SK-N-SH (cell line): Measurements from ENCODE around the gene KIF21B.

Source experiments
- CTCF ChIP-seq: fragments of 200-600 bp; sonication (generic); IDR thresholded peaks from 2 replicates; pipeline ENCODE4 v1.6.1; 2017; ENCODE audit warnings: antibody characterized with exemption, mild to moderate bottlenecking, moderate library complexity
- ELF1 ChIP-seq: IDR thresholded peaks from 2 replicates; pipeline ENCODE4 v1.4.0; 2012
- EP300 ChIP-seq, 2 experiments: IDR thresholded peaks; 2 replicates each; pipeline versions ENCODE4 v1.4.0 to v1.6.1; 2012; ENCODE audit warnings: borderline replicate concordance in 1 of 2, low read depth in 1 of 2, low read length in 1 of 2
- FOXM1 ChIP-seq: IDR thresholded peaks from 2 replicates; pipeline ENCODE4 v1.4.0; 2012; ENCODE audit warnings: low read depth, mild to moderate bottlenecking
- MAX ChIP-seq: IDR thresholded peaks from 2 replicates; pipeline ENCODE4 v1.4.0; 2012; ENCODE audit warnings: low read depth
- RFX5 ChIP-seq: IDR thresholded peaks from 2 replicates; pipeline ENCODE4 v1.6.1; 2012; ENCODE audit warnings: mild to moderate bottlenecking, improper control_type of control experiment, low read length
- TCF12 ChIP-seq: IDR thresholded peaks from 2 replicates; pipeline ENCODE4 v1.4.0; 2012

- no peak for TF ChIP-seq CTCF
- TF ChIP-seq RFX5, result no peak
- TF ChIP-seq FOXM1, result no peak
- no peak for TF ChIP-seq MAX
- TF ChIP-seq TCF12, result no peak
- no peak for TF ChIP-seq EP300 (IDR thresholded peaks at IDR 0.05; ENCODE audit: borderline replicate concordance in 1 of 2, low read depth in 1 of 2, low read length in 1 of 2)
- TF ChIP-seq ELF1, result no peak
These were observed 15.9 kb upstream of the KIF21B start for GRCh38 chr1:201039418-201039817.
